Measurements from ENCODE around the gene TAF11.

DNA sequence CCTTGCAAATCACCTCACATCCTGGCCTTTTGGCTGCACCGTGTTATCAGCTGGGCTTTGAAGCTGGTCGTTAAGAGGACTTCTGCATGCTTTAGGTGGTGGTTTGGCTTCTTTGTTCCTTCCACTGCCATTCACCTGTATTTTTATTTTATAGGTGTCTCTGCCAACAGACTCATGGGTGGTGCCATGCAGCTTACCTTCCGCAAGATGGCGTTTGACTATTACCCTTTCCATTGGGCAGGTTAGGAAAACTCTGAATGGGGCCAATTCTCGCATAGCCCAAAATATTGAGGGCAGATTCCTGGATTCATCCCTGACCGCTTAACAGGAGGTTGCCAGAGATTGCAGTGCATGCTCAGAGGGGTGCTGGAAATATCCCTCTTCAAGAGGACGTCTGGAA lies 32.4 kb downstream of the TAF11 start:
- TF ChIP-seq EZH2 (IDR thresholded peaks at IDR 0.05; ENCODE audit: borderline replicate concordance, low read length): no peak
- TF ChIP-seq, protein P1, sequence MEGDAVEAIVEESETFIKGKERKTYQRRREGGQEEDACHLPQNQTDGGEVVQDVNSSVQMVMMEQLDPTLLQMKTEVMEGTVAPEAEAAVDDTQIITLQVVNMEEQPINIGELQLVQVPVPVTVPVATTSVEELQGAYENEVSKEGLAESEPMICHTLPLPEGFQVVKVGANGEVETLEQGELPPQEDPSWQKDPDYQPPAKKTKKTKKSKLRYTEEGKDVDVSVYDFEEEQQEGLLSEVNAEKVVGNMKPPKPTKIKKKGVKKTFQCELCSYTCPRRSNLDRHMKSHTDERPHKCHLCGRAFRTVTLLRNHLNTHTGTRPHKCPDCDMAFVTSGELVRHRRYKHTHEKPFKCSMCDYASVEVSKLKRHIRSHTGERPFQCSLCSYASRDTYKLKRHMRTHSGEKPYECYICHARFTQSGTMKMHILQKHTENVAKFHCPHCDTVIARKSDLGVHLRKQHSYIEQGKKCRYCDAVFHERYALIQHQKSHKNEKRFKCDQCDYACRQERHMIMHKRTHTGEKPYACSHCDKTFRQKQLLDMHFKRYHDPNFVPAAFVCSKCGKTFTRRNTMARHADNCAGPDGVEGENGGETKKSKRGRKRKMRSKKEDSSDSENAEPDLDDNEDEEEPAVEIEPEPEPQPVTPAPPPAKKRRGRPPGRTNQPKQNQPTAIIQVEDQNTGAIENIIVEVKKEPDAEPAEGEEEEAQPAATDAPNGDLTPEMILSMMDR (conservative IDR thresholded peaks at IDR 0.05 in 1 of 2, IDR thresholded peaks at IDR 0.05 in 1 of 2; ENCODE audit: extremely low read depth in 1 of 2, insufficient read depth in 1 of 2, low read depth in 1 of 2, low read length in 2 of 2): no peak
